C4-2B (cell line): Measurements from ENCODE around the gene L3MBTL1.

ENCODE experiments used
- H3K27ac ChIP-seq: fragments of 450-650 bp; 2 replicates; pipeline ENCODE4 v1.5.1; 2017
- ZFX ChIP-seq: fragments of 450-650 bp; IDR thresholded peaks from 2 replicates; pipeline ENCODE4 v1.6.1; 2017
- TF ChIP-seq, protein P1 (sequence below): fragments of 450-650 bp; conservative IDR thresholded peaks from 2 replicates; pipeline ENCODE4 v1.5.1; 2017; ENCODE audit warnings: mild to moderate bottlenecking

The L3MBTL1 gene

DNA sequence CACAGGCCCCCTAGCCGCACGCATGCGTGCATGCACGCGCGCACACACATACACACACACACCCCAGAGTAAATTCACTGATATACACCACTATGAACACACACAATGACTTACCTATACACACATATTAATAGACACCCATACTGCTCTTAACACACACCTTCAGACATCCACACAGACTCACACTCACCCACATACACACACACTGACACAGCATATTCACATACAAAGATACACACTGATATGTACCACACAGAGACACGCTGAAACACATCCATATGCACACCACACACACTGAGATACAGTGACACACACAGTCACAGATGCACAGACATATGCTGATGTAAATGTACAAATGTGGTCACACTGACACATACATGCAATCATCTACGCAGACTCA, 57.0 kb downstream of the L3MBTL1 start:
- no peak overlapping the region for H3K27ac ChIP-seq
- no peak for TF ChIP-seq ZFX
- TF ChIP-seq, protein P1, sequence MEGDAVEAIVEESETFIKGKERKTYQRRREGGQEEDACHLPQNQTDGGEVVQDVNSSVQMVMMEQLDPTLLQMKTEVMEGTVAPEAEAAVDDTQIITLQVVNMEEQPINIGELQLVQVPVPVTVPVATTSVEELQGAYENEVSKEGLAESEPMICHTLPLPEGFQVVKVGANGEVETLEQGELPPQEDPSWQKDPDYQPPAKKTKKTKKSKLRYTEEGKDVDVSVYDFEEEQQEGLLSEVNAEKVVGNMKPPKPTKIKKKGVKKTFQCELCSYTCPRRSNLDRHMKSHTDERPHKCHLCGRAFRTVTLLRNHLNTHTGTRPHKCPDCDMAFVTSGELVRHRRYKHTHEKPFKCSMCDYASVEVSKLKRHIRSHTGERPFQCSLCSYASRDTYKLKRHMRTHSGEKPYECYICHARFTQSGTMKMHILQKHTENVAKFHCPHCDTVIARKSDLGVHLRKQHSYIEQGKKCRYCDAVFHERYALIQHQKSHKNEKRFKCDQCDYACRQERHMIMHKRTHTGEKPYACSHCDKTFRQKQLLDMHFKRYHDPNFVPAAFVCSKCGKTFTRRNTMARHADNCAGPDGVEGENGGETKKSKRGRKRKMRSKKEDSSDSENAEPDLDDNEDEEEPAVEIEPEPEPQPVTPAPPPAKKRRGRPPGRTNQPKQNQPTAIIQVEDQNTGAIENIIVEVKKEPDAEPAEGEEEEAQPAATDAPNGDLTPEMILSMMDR = no peak

GRCh38 chr20:43564993-43565757, 57.7 kb downstream of the L3MBTL1 start:
- no peak for TF ChIP-seq ZFX
- TF ChIP-seq, protein P1 = no peak

GRCh38 chr20:43565758-43566104, 58.2 kb downstream of the L3MBTL1 start:
- no peak for TF ChIP-seq ZFX
- TF ChIP-seq, protein P1 = no peak
- H3K27ac ChIP-seq = no peak overlapping the region

More at GRCh38 chr20:43564993-43565757, 57.7 kb downstream of the L3MBTL1 start:
- no peak overlapping the region for H3K27ac ChIP-seq

- no peak for TF ChIP-seq ZFX
- TF ChIP-seq, protein P1 = no peak
- H3K27ac ChIP-seq = no peak overlapping the region
Measured at GRCh38 chr20:43567477-43567876, 60.0 kb downstream of the L3MBTL1 start.

DNA sequence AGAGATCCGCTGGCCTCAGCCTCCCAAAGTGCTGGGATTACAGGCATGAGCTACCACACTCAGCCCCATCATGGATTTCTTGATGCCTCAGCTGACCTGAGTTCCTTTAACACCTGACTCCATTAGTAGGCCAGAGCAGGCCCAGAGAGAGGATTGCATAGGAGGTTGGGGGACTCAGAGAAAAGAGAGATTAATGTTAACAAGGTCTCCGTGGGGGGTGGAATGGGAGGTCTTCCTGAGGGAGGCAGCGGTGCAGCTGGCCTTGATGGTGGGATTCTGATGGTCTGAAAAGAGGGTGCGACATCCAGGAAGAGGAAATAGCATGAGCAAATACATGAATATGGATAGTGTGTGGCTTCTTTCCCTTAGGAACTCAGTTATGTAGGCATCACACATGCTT, 61.2 kb downstream of the L3MBTL1 start:
- no peak for TF ChIP-seq ZFX
- TF ChIP-seq, protein P1 = no peak

GRCh38 chr20:43569282-43569681, 61.8 kb downstream of the L3MBTL1 start:
- H3K27ac ChIP-seq = no peak overlapping the region
- TF ChIP-seq ZFX = no peak
- TF ChIP-seq, protein P1 = no peak

More for the DNA sequence above, 61.2 kb downstream of the L3MBTL1 start:
- H3K27ac ChIP-seq = no peak overlapping the region

DNA sequence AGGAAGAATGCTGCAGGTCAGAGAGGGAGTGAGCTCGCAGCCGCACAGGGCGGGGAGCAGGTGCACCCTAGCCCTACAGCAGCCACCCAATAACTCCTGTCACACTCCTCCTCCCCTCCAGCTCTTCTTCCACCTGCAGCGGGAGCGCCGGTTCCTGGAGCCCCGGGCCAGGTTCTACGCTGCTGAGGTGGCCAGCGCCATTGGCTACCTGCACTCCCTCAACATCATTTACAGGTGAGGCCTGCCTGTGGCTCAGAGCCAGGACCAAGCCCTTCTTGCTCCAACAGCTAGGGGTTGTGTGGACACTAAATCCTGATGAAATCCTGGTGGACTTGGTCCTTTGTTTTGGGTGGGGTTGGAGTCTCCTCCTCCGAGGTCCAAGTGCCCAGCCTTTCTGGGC, 63.0 kb downstream of the L3MBTL1 start:
- no peak for TF ChIP-seq ZFX
- TF ChIP-seq, protein P1 = no peak
- no peak overlapping the region for H3K27ac ChIP-seq
